RWPE2 (cell line): Measurements from ENCODE around the gene CTBP2.

Experiments
- ATAC-seq: fragments of 200-7000 bp; cut with Tn5 transposase; 3 replicates; pipeline ENCODE4 v1.9.1; 2021; ENCODE audit warnings: low read depth
- DNase-seq: peaks from one replicate; pipeline ENCODE4 v3.0.0-alpha.2; 2020; ENCODE audit warnings: low spot score
- H3K27ac ChIP-seq: fragments of 450-650 bp; 2 replicates; pipeline ENCODE4 v1.5.1; 2017; ENCODE audit warnings: mild to moderate bottlenecking; ENCODE audit not compliant: poor library complexity, severe bottlenecking
- H3K27me3 ChIP-seq: fragments of 250-450 bp; sonication (Bioruptor Pico); 2 replicates; pipeline ENCODE4 v1.5.1; 2021; ENCODE audit warnings: mild to moderate bottlenecking, moderate library complexity; ENCODE audit not compliant: insufficient read depth, poor library complexity, severe bottlenecking
- H3K36me3 ChIP-seq: fragments of 250-450 bp; sonication (Bioruptor Pico); 2 replicates; pipeline ENCODE4 v1.5.1; 2020; ENCODE audit warnings: low read depth, mild to moderate bottlenecking, moderate library complexity
- H3K4me1 ChIP-seq: fragments of 250-450 bp; sonication (Bioruptor Pico); 2 replicates; pipeline ENCODE4 v1.5.1; 2021; ENCODE audit warnings: mild to moderate bottlenecking, moderate library complexity; ENCODE audit not compliant: insufficient read depth, poor library complexity, severe bottlenecking
- H3K4me3 ChIP-seq: fragments of 250-450 bp; sonication (Bioruptor Pico); 2 replicates; pipeline ENCODE4 v1.5.1; 2021; ENCODE audit warnings: mild to moderate bottlenecking, moderate library complexity; ENCODE audit not compliant: severe bottlenecking
- H3K9me3 ChIP-seq: fragments of 250-450 bp; sonication (Bioruptor Pico); 2 replicates; pipeline ENCODE4 v1.5.1; 2021; ENCODE audit warnings: mild to moderate bottlenecking, moderate library complexity; ENCODE audit not compliant: severe bottlenecking
- CTCF ChIP-seq: fragments of 450-650 bp; IDR thresholded peaks from one replicate; pipeline ENCODE4 v1.5.1; 2017; ENCODE audit warnings: mild to moderate bottlenecking, moderate library complexity; ENCODE audit not compliant: poor library complexity, severe bottlenecking

The CTBP2 gene

GRCh38 chr10:124983321-124983720 lies 177.0 kb downstream of the CTBP2 start:
- DNase-seq: no peak
- no peak for TF ChIP-seq CTCF

GRCh38 chr10:124978376-124978725 lies 182.0 kb downstream of the CTBP2 start:
- Histone ChIP-seq H3K4me1 (no peaks in the 10 kb centered on the region), H3K4me3 (no peak overlapping the region), H3K36me3 (peaks cover 52% of the 10 kb centered on the region), H3K27ac (no peak overlapping the region), H3K27me3 (no peaks in the 10 kb centered on the region), H3K9me3 (no peaks in the 10 kb centered on the region)
- TF ChIP-seq CTCF: no peak
- ATAC-seq (no peak), DNase-seq (no peak)

More at GRCh38 chr10:124983321-124983720, 177.0 kb downstream of the CTBP2 start:
- no peak overlapping the region for H3K4me3 ChIP-seq
- ATAC-seq: peak; percentile 38; the same call in 1 of the 3 replicates
- H3K27me3 ChIP-seq: no peaks in the 10 kb centered on the region
- H3K4me1 ChIP-seq: no peaks in the 10 kb centered on the region
- peak overlapping the region; percentile 17 for H3K27ac ChIP-seq
- no peaks in the 10 kb centered on the region for H3K9me3 ChIP-seq
- H3K36me3 ChIP-seq: peaks cover 77% of the 10 kb centered on the region

GRCh38 chr10:124977648-124978375 lies 182.6 kb downstream of the CTBP2 start:
- Histone ChIP-seq H3K9me3 (no peaks in the 10 kb centered on the region), H3K27ac (no peak overlapping the region), H3K27me3 (no peaks in the 10 kb centered on the region), H3K4me1 (no peaks in the 10 kb centered on the region), H3K4me3 (no peak overlapping the region), H3K36me3 (peaks cover 51% of the 10 kb centered on the region)
- no peak for DNase-seq
- no peak for TF ChIP-seq CTCF
- no peak for ATAC-seq

- DNase-seq (no peak), ATAC-seq (no peak)
- H3K27me3 ChIP-seq: no peaks in the 10 kb centered on the region
- no peak overlapping the region for H3K27ac ChIP-seq
- H3K9me3 ChIP-seq: no peaks in the 10 kb centered on the region
- peaks cover 45% of the 10 kb centered on the region for H3K36me3 ChIP-seq
- H3K4me1 ChIP-seq: no peaks in the 10 kb centered on the region
- TF ChIP-seq CTCF: no peak
- H3K4me3 ChIP-seq: no peak overlapping the region
Measured at GRCh38 chr10:124977161-124977560, 183.2 kb downstream of the CTBP2 start.

GRCh38 chr10:124975977-124976514 lies 184.3 kb downstream of the CTBP2 start:
- peaks cover 41% of the 10 kb centered on the region for H3K36me3 ChIP-seq
- TF ChIP-seq CTCF: no peak
- no peaks in the 10 kb centered on the region for H3K4me1 ChIP-seq
- H3K4me3 ChIP-seq: no peak overlapping the region
- H3K27me3 ChIP-seq: no peaks in the 10 kb centered on the region
- ATAC-seq: no peak
- H3K27ac ChIP-seq: no peak overlapping the region
- DNase-seq: no peak
- H3K9me3 ChIP-seq: no peaks in the 10 kb centered on the region
